ENCODE data around the gene MMP15. TPM values are rescaled to one million over a fixed set of nuclear protein-coding genes. Genes with fewer than 3 reads are reported as not detected.

The MMP15 gene
- polyA plus RNA-seq, 1 experiment: 0.60 TPM

DNA sequence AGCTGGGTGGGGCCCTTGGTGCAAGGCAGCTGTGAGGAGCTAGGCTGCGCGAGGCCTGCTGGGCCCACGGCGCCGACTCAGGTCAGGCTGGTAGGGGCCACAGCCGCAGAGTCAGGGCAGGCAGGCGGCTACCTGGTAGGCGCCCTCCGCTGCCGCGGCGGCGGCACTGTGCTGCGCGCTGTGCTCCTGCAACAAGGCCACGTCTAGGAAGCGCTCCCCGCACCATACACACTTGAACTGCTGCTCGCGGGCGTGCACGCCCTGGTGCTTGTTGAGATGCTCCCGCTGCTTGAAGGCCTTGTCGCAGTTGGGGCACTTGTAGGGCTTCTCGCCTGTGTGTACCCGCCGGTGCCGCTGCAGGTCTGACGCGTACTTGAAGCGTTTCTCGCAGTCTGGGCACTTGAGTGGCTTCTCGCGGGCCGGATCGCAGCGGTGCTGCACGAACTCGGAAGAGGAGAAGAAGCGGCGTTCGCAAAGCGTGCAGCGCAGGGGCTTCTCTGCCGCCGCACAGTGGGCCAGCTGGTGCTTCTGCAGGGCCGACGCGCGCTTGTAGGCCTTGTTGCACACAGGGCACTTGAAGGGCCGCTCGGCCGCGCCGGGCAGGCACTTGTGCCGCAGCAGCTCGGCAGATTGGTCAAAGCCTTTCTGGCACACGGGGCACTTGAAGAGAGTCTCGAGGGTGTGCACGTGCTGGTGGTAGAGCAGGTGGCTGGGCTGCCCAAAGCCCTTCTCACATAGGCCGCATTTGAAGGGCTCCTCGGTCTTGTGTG, 29.0 kb upstream of the MMP15 start:
- Histone ChIP-seq H3K9me3 (ENCODE audit: control insufficient read depth, insufficient read depth, low read length) (no peaks in the 10 kb centered on the region), H3K27ac (ENCODE audit: low read depth, low read length) (no peak overlapping the region), H3K27me3 (ENCODE audit: control insufficient read depth, insufficient read depth, low read length) (no peaks in the 10 kb centered on the region), H3K4me3 (ENCODE audit: low read depth, low read length) (no peak overlapping the region)
- ChIA-PET POLR2A (interaction anchor here (0.5 kb wide), 1 partner anchor 52 kb away, joined by 4 read pairs; no protein-coding TSS in a partner anchor), CTCF (no interaction called here)
- no peak for DNase-seq (ENCODE audit: low read depth, low spot score)
- TF ChIP-seq, protein P1, sequence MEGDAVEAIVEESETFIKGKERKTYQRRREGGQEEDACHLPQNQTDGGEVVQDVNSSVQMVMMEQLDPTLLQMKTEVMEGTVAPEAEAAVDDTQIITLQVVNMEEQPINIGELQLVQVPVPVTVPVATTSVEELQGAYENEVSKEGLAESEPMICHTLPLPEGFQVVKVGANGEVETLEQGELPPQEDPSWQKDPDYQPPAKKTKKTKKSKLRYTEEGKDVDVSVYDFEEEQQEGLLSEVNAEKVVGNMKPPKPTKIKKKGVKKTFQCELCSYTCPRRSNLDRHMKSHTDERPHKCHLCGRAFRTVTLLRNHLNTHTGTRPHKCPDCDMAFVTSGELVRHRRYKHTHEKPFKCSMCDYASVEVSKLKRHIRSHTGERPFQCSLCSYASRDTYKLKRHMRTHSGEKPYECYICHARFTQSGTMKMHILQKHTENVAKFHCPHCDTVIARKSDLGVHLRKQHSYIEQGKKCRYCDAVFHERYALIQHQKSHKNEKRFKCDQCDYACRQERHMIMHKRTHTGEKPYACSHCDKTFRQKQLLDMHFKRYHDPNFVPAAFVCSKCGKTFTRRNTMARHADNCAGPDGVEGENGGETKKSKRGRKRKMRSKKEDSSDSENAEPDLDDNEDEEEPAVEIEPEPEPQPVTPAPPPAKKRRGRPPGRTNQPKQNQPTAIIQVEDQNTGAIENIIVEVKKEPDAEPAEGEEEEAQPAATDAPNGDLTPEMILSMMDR (IDR thresholded peaks at IDR 0.05; ENCODE audit: low read depth, low read length): no peak

GRCh38 chr16:57997176-57997527, 28.4 kb upstream of the MMP15 start:
- POLR2A ChIA-PET: no interaction called here
- TF ChIP-seq, protein P1 (IDR thresholded peaks at IDR 0.05; ENCODE audit: low read depth, low read length): no peak
- CTCF ChIA-PET: interaction anchor here (0.7 kb wide), 1 partner anchor 91 kb away, joined by 3 read pairs; no protein-coding TSS in a partner anchor
- Histone ChIP-seq H3K9me3 (ENCODE audit: control insufficient read depth, insufficient read depth, low read length) (no peaks in the 10 kb centered on the region), H3K27me3 (ENCODE audit: control insufficient read depth, insufficient read depth, low read length) (no peaks in the 10 kb centered on the region), H3K4me3 (ENCODE audit: low read depth, low read length) (no peak overlapping the region), H3K27ac (ENCODE audit: low read depth, low read length) (no peak overlapping the region)
- DNase-seq (ENCODE audit: low read depth, low spot score): no peak

DNA sequence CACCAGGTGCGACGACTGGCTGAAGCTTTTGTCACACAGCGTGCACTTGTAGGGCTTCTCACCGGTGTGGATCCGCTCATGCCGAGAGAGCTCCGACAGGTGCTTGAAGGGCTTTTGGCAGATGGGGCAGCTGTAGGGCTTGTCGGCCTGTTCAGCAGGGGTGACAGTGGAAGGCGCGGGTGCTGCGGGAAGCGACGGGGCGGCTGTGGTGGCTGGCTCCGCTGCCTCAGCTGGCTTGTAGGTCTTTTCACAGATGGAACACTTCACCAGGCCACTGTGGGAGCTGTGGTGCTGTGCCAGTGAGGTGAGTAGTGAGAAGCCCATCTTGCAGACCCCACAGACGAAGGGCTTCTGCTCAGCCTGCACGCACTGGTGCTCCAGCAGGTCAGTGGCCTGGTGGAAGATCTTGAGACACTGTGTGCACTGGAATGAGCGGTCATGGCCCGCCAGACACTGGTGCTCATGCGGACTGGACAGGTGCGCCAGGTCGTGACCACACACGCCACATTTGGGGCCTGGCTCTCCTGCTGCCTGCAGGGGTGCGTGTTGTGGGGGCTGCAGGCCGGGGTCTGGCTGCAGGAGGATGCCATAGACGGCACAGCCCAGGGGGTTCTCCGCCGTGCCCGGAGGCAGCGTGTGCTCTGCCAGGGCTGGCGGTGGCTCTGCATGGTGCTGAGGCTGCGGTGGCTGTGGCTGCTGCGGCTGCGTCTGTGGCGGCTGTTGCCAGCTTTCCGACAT, 27.9 kb upstream of the MMP15 start:
- Histone ChIP-seq H3K9me3 (ENCODE audit: control insufficient read depth, insufficient read depth, low read length) (no peaks in the 10 kb centered on the region), H3K4me3 (ENCODE audit: low read depth, low read length) (no peak overlapping the region), H3K27ac (ENCODE audit: low read depth, low read length) (no peak overlapping the region), H3K27me3 (ENCODE audit: control insufficient read depth, insufficient read depth, low read length) (no peaks in the 10 kb centered on the region)
- TF ChIP-seq, protein P1 (IDR thresholded peaks at IDR 0.05; ENCODE audit: low read depth, low read length): no peak
- POLR2A ChIA-PET: no interaction called here
- DNase-seq (ENCODE audit: low read depth, low spot score): no peak
- CTCF ChIA-PET: interaction anchor here (0.7 to 8.1 kb wide), 2 partner anchors 91 to 98 kb away, joined by 3 to 47 read pairs; no protein-coding TSS in a partner anchor

DNA sequence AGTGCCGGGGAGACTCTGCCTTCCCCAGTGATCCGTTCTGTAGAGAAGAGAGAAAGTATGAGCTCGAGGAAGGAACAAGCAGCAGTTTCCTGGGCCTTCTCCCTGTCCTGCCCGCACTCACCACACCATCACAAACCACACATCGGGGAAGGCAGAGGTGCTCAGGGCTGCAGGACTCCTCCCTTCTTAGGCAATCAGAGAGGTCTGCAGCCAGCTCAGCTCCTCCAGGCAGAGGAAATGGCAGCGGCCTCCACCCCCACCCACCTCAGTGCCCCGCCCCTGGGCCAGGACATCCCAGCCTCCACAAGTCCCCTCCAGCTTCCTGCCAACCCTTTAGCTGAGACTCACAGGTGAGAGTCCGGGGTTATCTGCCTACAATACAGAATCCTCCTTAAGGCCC, 27.1 kb upstream of the MMP15 start:
- CTCF ChIA-PET: interaction anchor here (1.2 to 8.1 kb wide), 2 partner anchors 99 to 242 kb away, joined by 3 to 47 read pairs; no protein-coding TSS in a partner anchor

More for the DNA sequence above, 27.1 kb upstream of the MMP15 start:
- Histone ChIP-seq H3K4me3 (ENCODE audit: low read depth, low read length) (no peak overlapping the region), H3K27ac (ENCODE audit: low read depth, low read length) (no peak overlapping the region), H3K27me3 (ENCODE audit: control insufficient read depth, insufficient read depth, low read length) (no peaks in the 10 kb centered on the region), H3K9me3 (ENCODE audit: control insufficient read depth, insufficient read depth, low read length) (no peaks in the 10 kb centered on the region)
- no peak for DNase-seq (ENCODE audit: low read depth, low spot score)
- POLR2A ChIA-PET: no interaction called here
- TF ChIP-seq, protein P1 (IDR thresholded peaks at IDR 0.05; ENCODE audit: low read depth, low read length): no peak
